HepG2 (cell line): ENCODE results near the gene ZFP64. TPM values are rescaled to one million over a fixed set of nuclear protein-coding genes. Genes with fewer than 3 reads are reported as not detected.

Experiments used
- JDP2 ChIP-seq: sonication (generic); formaldehyde crosslinking; IDR thresholded peaks from 2 replicates; pipeline ENCODE4 v1.8.1; 2022; ENCODE audit warnings: missing genetic modification reagents, borderline replicate concordance
- NAIF1 ChIP-seq: sonication (generic); formaldehyde crosslinking; IDR thresholded peaks from 2 replicates; pipeline ENCODE4 v1.5.0; 2020; ENCODE audit warnings: mild to moderate bottlenecking, missing genetic modification reagents, borderline replicate concordance
- NFE2 ChIP-seq: sonication (generic); formaldehyde crosslinking; IDR thresholded peaks from 2 replicates; pipeline ENCODE4 v1.4.0; 2020; ENCODE audit warnings: missing genetic modification reagents
- TCF7 ChIP-seq: sonication (generic); IDR thresholded peaks from 2 replicates; pipeline ENCODE4 v1.6.1; 2016; ENCODE audit warnings: antibody characterized with exemption, low read depth
- ZBTB20 ChIP-seq: sonication (generic); formaldehyde crosslinking; IDR thresholded peaks from 2 replicates; pipeline ENCODE4 v1.8.1; 2023; ENCODE audit warnings: missing genetic modification reagents, low read depth, mild to moderate bottlenecking, borderline replicate concordance
- ZBTB7B ChIP-seq: sonication (generic); formaldehyde crosslinking; IDR thresholded peaks from 2 replicates; pipeline ENCODE4 v1.4.0; 2020; ENCODE audit warnings: missing genetic modification reagents
- ZKSCAN8 ChIP-seq: IDR thresholded peaks from 2 replicates; pipeline ENCODE4 v1.6.1; 2016; ENCODE audit warnings: borderline replicate concordance, missing genetic modification reagents, missing compliant biosample characterization
- ZNF468 ChIP-seq: sonication (generic); formaldehyde crosslinking; IDR thresholded peaks from 2 replicates; pipeline ENCODE4 v1.8.0; 2022; ENCODE audit warnings: mild to moderate bottlenecking, moderate library complexity, missing genetic modification reagents
- ZNF75D ChIP-seq: sonication (generic); formaldehyde crosslinking; IDR thresholded peaks from 2 replicates; pipeline ENCODE4 v1.8.1; 2023; ENCODE audit warnings: missing genetic modification reagents, mild to moderate bottlenecking, borderline replicate concordance
- ZNF768 ChIP-seq: sonication (generic); formaldehyde crosslinking; IDR thresholded peaks from 2 replicates; pipeline ENCODE4 v1.4.0; 2020; ENCODE audit warnings: missing genetic modification reagents
- ZSCAN29 ChIP-seq: sonication (generic); formaldehyde crosslinking; conservative IDR thresholded peaks from 2 replicates; pipeline ENCODE4 v1.4.0; 2020; ENCODE audit warnings: mild to moderate bottlenecking, missing genetic modification reagents
- polyA plus RNA-seq, 8 experiments: library from polyadenylated mRNA; depleted of rRNA in 3 of 8; stranded (reverse) in 7 of 8; unstranded in 1 of 8; fragments of >200 nt; fragmentation: Illumina TruSeq in 4 of 8; extraction: Trizol in 4 of 8; gene quantifications; 2 replicates each; pipeline versions ENCODE4 v1.2.1 to v1.2.3, GENCODE V29; 2011 to 2016; ENCODE audit warnings: low read depth in 4 of 8, missing spikeins in 1 of 8, mixed read lengths in 1 of 8; ENCODE audit not compliant: insufficient read depth in 1 of 8
- total RNA-seq, 5 experiments: library from RNA; depleted of rRNA; stranded (reverse); fragments of >200 nt; fragmentation: Illumina TruSeq; extraction: Trizol; gene quantifications; 2 replicates each; pipeline ENCODE4 v1.2.3, GENCODE V29; 2016; ENCODE audit warnings: low read depth in 1 of 5
- TF ChIP-seq, protein P1 (sequence below): sonication (generic); formaldehyde crosslinking; conservative IDR thresholded peaks from 2 replicates; pipeline ENCODE4 v1.8.1; 2023; ENCODE audit warnings: missing genetic modification reagents
- TF ChIP-seq, protein P2 (sequence below): sonication (generic); formaldehyde crosslinking; IDR thresholded peaks from 2 replicates; pipeline ENCODE4 v1.5.0; 2020; ENCODE audit warnings: mild to moderate bottlenecking, low read depth, missing genetic modification reagents, borderline replicate concordance
- TF ChIP-seq, protein P3 (sequence below): sonication (generic); formaldehyde crosslinking; IDR thresholded peaks from 2 replicates; pipeline ENCODE4 v1.4.0; 2020; ENCODE audit warnings: mild to moderate bottlenecking, missing genetic modification reagents
- TF ChIP-seq, protein P4 (sequence below): sonication (generic); formaldehyde crosslinking; IDR thresholded peaks from 2 replicates; pipeline ENCODE4 v1.4.0; 2020; ENCODE audit warnings: mild to moderate bottlenecking, missing genetic modification reagents
- TF ChIP-seq, protein P5 (sequence below): sonication (generic); formaldehyde crosslinking; IDR thresholded peaks from 2 replicates; pipeline ENCODE4 v1.8.1; 2023; ENCODE audit warnings: mild to moderate bottlenecking, missing genetic modification reagents
- TF ChIP-seq, protein P6 (sequence below): sonication (generic); formaldehyde crosslinking; IDR thresholded peaks from 2 replicates; pipeline ENCODE4 v1.8.1; 2023; ENCODE audit warnings: mild to moderate bottlenecking, moderate library complexity, missing genetic modification reagents
- TF ChIP-seq, protein P7 (sequence below): sonication (generic); formaldehyde crosslinking; IDR thresholded peaks from 2 replicates; pipeline ENCODE4 v1.4.0; 2020; ENCODE audit warnings: missing genetic modification reagents

Gene ZFP64
- total and polyA plus RNA-seq, 2 of the 13 experiments (the other 11 are each of a cell fraction or from before 2014, with no cell fraction given) = 12.0 to 24.3 TPM

DNA sequence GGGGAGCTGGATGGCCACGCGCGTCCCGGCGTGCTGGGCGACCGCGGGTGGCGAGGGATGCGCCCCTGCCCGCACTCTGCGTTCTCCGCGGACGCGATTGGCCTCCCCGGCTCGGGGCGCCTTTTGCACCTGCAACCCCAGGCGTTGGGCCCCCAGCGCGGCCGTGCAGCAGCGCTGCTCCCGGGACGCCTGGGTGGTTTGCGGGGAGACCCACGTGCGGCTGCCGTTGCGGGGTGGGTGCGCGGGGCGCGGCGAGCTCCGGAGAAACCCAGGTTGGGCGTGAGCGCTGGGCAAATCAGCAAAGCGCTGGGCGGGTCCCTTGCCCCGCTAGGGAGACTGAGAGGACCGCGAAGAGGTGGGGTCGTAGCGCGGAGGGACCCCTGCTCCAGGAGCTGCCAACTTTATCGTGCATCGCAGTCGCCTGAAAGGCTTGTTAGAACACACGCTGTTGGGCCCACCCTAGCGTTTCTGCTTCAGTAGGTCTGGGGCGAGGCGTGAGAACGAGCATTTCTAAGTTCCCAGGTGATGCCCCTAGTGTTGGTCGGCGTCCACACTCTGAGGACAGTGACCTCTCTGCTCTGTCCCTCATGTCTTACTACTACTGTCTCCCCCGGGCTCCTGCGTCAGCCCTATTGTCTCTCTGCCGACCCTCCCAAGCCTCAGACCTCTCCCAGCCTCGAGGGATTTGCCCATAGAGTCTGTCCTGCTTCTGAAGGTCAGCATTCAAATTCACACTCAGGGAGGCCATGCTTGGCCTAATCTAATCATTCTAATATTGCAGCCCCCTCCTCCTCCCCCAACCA, 538 bp upstream of the ZFP64 start (continued):
- TF ChIP-seq, protein P1, sequence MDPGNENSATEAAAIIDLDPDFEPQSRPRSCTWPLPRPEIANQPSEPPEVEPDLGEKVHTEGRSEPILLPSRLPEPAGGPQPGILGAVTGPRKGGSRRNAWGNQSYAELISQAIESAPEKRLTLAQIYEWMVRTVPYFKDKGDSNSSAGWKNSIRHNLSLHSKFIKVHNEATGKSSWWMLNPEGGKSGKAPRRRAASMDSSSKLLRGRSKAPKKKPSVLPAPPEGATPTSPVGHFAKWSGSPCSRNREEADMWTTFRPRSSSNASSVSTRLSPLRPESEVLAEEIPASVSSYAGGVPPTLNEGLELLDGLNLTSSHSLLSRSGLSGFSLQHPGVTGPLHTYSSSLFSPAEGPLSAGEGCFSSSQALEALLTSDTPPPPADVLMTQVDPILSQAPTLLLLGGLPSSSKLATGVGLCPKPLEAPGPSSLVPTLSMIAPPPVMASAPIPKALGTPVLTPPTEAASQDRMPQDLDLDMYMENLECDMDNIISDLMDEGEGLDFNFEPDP (CRISPR knock-in tag) = no peak
- TF ChIP-seq, protein P2, sequence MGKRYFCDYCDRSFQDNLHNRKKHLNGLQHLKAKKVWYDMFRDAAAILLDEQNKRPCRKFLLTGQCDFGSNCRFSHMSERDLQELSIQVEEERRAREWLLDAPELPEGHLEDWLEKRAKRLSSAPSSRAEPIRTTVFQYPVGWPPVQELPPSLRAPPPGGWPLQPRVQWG (CRISPR knock-in tag) = no peak
- TF ChIP-seq ZNF468 (peak; percentile 95), JDP2 (CRISPR knock-in tag) (no peak), ZBTB20 (CRISPR knock-in tag) (no peak; the same call in 1 of the 2 replicates), TCF7 (no peak), NFE2 (CRISPR knock-in tag) (no peak), ZSCAN29 (CRISPR knock-in tag) (no peak), ZBTB7B (CRISPR knock-in tag) (peak; percentile 88), ZKSCAN8 (no peak; the same call in 1 of the 2 replicates), ZNF768 (peak; percentile 71; the same call in 1 of the 2 replicates), ZNF75D (CRISPR knock-in tag) (no peak), NAIF1 (CRISPR knock-in tag) (no peak; the same call in 1 of the 2 replicates)
- TF ChIP-seq, protein P3, sequence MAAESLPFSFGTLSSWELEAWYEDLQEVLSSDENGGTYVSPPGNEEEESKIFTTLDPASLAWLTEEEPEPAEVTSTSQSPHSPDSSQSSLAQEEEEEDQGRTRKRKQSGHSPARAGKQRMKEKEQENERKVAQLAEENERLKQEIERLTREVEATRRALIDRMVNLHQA = no peak
- TF ChIP-seq, protein P4, sequence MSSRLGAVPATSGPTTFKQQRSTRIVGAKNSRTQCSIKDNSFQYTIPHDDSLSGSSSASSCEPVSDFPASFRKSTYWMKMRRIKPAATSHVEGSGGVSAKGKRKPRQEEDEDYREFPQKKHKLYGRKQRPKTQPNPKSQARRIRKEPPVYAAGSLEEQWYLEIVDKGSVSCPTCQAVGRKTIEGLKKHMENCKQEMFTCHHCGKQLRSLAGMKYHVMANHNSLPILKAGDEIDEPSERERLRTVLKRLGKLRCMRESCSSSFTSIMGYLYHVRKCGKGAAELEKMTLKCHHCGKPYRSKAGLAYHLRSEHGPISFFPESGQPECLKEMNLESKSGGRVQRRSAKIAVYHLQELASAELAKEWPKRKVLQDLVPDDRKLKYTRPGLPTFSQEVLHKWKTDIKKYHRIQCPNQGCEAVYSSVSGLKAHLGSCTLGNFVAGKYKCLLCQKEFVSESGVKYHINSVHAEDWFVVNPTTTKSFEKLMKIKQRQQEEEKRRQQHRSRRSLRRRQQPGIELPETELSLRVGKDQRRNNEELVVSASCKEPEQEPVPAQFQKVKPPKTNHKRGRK (CRISPR knock-in tag) = peak; percentile 95
- TF ChIP-seq, protein P5, sequence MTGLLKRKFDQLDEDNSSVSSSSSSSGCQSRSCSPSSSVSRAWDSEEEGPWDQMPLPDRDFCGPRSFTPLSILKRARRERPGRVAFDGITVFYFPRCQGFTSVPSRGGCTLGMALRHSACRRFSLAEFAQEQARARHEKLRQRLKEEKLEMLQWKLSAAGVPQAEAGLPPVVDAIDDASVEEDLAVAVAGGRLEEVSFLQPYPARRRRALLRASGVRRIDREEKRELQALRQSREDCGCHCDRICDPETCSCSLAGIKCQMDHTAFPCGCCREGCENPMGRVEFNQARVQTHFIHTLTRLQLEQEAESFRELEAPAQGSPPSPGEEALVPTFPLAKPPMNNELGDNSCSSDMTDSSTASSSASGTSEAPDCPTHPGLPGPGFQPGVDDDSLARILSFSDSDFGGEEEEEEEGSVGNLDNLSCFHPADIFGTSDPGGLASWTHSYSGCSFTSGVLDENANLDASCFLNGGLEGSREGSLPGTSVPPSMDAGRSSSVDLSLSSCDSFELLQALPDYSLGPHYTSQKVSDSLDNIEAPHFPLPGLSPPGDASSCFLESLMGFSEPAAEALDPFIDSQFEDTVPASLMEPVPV (CRISPR knock-in tag) = peak; percentile 89
- TF ChIP-seq, protein P6, sequence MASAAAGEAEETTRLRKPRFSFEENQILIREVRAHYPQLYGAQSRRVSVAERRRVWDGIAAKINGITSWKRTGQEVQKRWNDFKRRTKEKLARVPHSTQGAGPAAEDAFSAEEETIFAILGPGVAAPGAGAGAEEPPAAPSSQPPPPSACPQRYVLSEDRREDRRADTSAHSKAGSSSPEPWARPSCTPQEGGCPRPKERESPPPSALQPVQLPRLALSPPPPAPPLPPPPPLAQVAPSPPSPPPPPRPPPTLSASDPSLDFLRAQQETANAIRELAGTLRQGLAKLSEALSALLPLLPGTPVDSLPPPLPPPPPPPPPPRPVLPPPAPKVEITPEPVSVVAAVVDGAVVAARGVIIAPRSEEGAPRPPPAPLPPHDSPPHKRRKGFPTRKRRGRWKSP (CRISPR knock-in tag) = no peak; the same call in 1 of the 2 replicates
- TF ChIP-seq, protein P7, sequence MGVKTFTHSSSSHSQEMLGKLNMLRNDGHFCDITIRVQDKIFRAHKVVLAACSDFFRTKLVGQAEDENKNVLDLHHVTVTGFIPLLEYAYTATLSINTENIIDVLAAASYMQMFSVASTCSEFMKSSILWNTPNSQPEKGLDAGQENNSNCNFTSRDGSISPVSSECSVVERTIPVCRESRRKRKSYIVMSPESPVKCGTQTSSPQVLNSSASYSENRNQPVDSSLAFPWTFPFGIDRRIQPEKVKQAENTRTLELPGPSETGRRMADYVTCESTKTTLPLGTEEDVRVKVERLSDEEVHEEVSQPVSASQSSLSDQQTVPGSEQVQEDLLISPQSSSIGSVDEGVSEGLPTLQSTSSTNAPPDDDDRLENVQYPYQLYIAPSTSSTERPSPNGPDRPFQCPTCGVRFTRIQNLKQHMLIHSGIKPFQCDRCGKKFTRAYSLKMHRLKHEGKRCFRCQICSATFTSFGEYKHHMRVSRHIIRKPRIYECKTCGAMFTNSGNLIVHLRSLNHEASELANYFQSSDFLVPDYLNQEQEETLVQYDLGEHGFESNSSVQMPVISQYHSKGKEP (CRISPR knock-in tag) = 0 out of 2 replicates have a peak, but pooled peaks have one; percentile 26
